Fibroblast of the aortic adventitia (primary cell): ENCODE results near the gene OR4D2. TPM values are rescaled to one million over a fixed set of nuclear protein-coding genes. Genes with fewer than 3 reads are reported as not detected.

Experiments used
- DNase-seq: peaks from one replicate; pipeline ENCODE4 v3.0.0-alpha.2; 2010; ENCODE audit warnings: low read depth
- H3K4me3 ChIP-seq: 2 replicates; pipeline ENCODE4 v1.5.1; 2011; ENCODE audit warnings: low read depth, mild to moderate bottlenecking, control low read depth, low read length, moderate library complexity
- CTCF ChIP-seq: IDR thresholded peaks from 2 replicates; pipeline ENCODE4 v1.5.1; 2011; ENCODE audit warnings: mild to moderate bottlenecking, low read length, control low read depth, inconsistent platforms; ENCODE audit not compliant: insufficient read depth
- total RNA-seq: library from RNA; depleted of rRNA; stranded (reverse); fragments of >200 nt; gene quantifications from 2 replicates; pipeline ENCODE4 v1.2.3, GENCODE V29; 2012; ENCODE audit warnings: low replicate concordance

Gene OR4D2
- total RNA-seq, 1 donor = not detected

DNA sequence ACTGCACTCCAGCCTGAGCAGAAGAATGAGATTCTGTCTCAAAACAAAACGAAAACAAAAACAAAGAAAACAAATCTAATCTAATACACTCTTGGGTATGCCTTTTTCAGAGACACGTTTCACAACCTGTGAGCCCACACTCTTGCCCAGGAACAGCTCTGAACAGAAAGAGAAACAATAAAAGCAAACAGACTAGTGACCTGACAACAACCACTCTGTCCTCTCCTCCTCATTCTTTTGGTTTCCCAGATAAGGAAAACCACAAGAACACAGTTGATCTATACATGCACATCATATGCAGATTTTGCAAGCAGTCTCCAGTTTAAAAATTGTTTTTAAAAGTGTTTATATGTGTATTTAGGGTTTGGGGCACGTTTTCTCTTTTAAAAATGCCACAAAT is 51.0 kb downstream of the OR4D2 start:
- TF ChIP-seq CTCF = no peak
- no peak overlapping the region for H3K4me3 ChIP-seq
- no peak for DNase-seq

- DNase-seq = peak; percentile 86
- H3K4me3 ChIP-seq = peak within 1 kb of the TSS; percentile 78
- peak; percentile 68 for TF ChIP-seq CTCF
Measured at GRCh38 chr17:58219007-58219788, 52.4 kb downstream of the OR4D2 start, which contains the start of gene MKS1. MKS1 (minus strand) TSS chr17:58219255; CDS start chr17:58219230, 25 bp downstream.

DNA sequence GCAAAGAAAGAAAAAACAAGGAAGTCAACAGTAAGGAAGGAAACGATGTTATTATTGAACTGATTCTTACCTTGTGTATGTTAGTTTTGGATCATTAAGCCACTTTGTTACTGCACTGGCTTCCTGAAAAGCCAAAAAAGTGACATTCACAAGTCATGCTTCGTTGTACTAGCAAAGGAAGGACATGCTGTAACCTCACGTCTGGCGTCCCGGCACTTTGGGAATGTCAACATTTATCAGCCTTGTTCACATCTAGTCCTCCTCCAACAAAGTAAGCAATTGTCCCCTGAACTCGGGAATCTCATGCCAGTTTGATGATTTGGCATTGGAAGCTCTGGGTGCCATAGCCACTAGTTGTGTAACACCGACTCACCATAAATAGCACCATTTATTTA is 53.0 kb downstream of the OR4D2 start:
- no peak overlapping the region for H3K4me3 ChIP-seq
- no peak for DNase-seq
- TF ChIP-seq CTCF = no peak

Other genes starting within 250 kb of the OR4D2 start
- gene CUEDC1, start 211.6 kb upstream of the OR4D2 start, total RNA-seq = 17.1 and 25.7 TPM in 2 replicates
- gene VEZF1, start 178.7 kb upstream of the OR4D2 start, total RNA-seq = 16.4 and 76.2 TPM in 2 replicates
- gene SRSF1, start 159.7 kb upstream of the OR4D2 start, total RNA-seq = 330 and 375 TPM in 2 replicates
- gene DYNLL2, start 83.6 kb upstream of the OR4D2 start, total RNA-seq = 15.0 and 17.4 TPM in 2 replicates
- gene OR4D1, start 18.6 kb upstream of the OR4D2 start, total RNA-seq = not detected in 2 replicates
- gene EPX, start 25.7 kb downstream of the OR4D2 start, total RNA-seq = not detected in 2 replicates
- 10.6 and 16.6 TPM in 2 replicates for gene MKS1, start 52.3 kb downstream of the OR4D2 start, total RNA-seq
- gene LPO, start 71.6 kb downstream of the OR4D2 start, total RNA-seq = not detected in 2 replicates
- 0.09 TPM in 1 of 2 replicates, not detected in the other for gene MPO, start 114.0 kb downstream of the OR4D2 start, total RNA-seq
- gene TSPOAP1, start 161.8 kb downstream of the OR4D2 start, total RNA-seq = 0.18 and 1.1 TPM in 2 replicates
- gene SUPT4H1, start 185.2 kb downstream of the OR4D2 start, total RNA-seq = 18.2 and 34.9 TPM in 2 replicates